Esophagus squamous epithelium (tissue), 4 donors: ENCODE results near the gene VRK3.

Experiments
- CTCF ChIP-seq, 6 experiments: fragments of 450-650 bp in 4 of 6; fragments of 200-600 bp in 2 of 6; sonication (generic) in 2 of 6; IDR thresholded peaks; one replicate each; pipeline ENCODE4 v1.5.1; 2016 to 2019; ENCODE audit warnings: antibody characterized with exemption in 6 of 6, mild to moderate bottlenecking in 4 of 6, moderate library complexity in 4 of 6
- POLR2A ChIP-seq, 4 donors: fragments of 450-650 bp; IDR thresholded peaks; one replicate each; pipeline ENCODE4 v1.6.1; 2017; ENCODE audit warnings: antibody characterized with exemption in 4 of 4, mild to moderate bottlenecking in 4 of 4, moderate library complexity in 3 of 4

- TF ChIP-seq CTCF (IDR thresholded peaks at IDR 0.05): no peak
- no peak for TF ChIP-seq POLR2A (IDR thresholded peaks at IDR 0.05)
These were observed 38.8 kb downstream of the VRK3 start for GRCh38 chr19:49986354-49986753.
